ENCODE data around the gene VWA8.
A peak's percentile ranks its signal among the peaks of the same experiment; 100 is the strongest.
"Not testable (repeated sequence)": the region's sequence is repeated elsewhere in the genome, so short reads cannot be mapped to it uniquely, and the experiment has no call there.

VWA8 gene

GRCh38 chr13:41542281-41542680 is 418.6 kb downstream of the VWA8 start:
- H3K4me3 Mint-ChIP-seq = no peak overlapping the region
- peaks cover 9% of the 10 kb centered on the region for H3K4me1 Mint-ChIP-seq
- ATAC-seq (no peak), DNase-seq (ENCODE audit: low spot score in 2 of 2) (no peak)
- no peaks in the 10 kb centered on the region for H3K9me3 Mint-ChIP-seq
- no peaks in the 10 kb centered on the region for H3K36me3 Mint-ChIP-seq
- H3K27ac Mint-ChIP-seq = no peak overlapping the region

GRCh38 chr13:41541142-41541938 is 419.6 kb downstream of the VWA8 start:
- Mint-ChIP-seq H3K36me3 (no peaks in the 10 kb centered on the region), H3K4me1 (peaks cover 9% of the 10 kb centered on the region), H3K9me3 (no peaks in the 10 kb centered on the region), H3K4me3 (no peak overlapping the region), H3K27ac (no peak overlapping the region)
- ATAC-seq = no peak
- no peak for DNase-seq (ENCODE audit: low spot score in 2 of 2)

- not testable (repeated sequence) for DNase-seq (ENCODE audit: low spot score in 2 of 2); ATAC-seq; H3K27ac Mint-ChIP-seq; H3K36me3 Mint-ChIP-seq; H3K4me3 Mint-ChIP-seq; H3K9me3 Mint-ChIP-seq; H3K4me1 Mint-ChIP-seq
These were observed 420.7 kb downstream of the VWA8 start for GRCh38 chr13:41540240-41540639.

GRCh38 chr13:41533266-41534052 is 427.4 kb downstream of the VWA8 start:
- DNase-seq (ENCODE audit: low spot score in 2 of 2) (no peak), ATAC-seq (no peak)
- Mint-ChIP-seq H3K27ac (no peak overlapping the region), H3K4me1 (no peaks in the 10 kb centered on the region), H3K9me3 (no peaks in the 10 kb centered on the region), H3K4me3 (no peak overlapping the region), H3K36me3 (no peaks in the 10 kb centered on the region)

- Mint-ChIP-seq H3K27ac (peak overlapping the region; percentile 10), H3K9me3 (no peaks in the 10 kb centered on the region), H3K4me1 (no peaks in the 10 kb centered on the region), H3K4me3 (no peak overlapping the region), H3K36me3 (no peaks in the 10 kb centered on the region)
- ATAC-seq (no peak), DNase-seq (ENCODE audit: low spot score in 2 of 2) (peak in 1 of 2 donors; percentile 33)
These were observed 432.9 kb downstream of the VWA8 start for GRCh38 chr13:41528021-41528420.

- H3K36me3 Mint-ChIP-seq = no peaks in the 10 kb centered on the region
- H3K27ac Mint-ChIP-seq = peak overlapping the region; percentile 29
- H3K4me1 Mint-ChIP-seq = no peaks in the 10 kb centered on the region
- DNase-seq (ENCODE audit: low spot score in 2 of 2) (peak in 1 of 2 donors; percentile 44), ATAC-seq (peak; percentile 81)
- H3K9me3 Mint-ChIP-seq = no peaks in the 10 kb centered on the region
- no peak overlapping the region for H3K4me3 Mint-ChIP-seq
These were observed 440.0 kb downstream of the VWA8 start for GRCh38 chr13:41520660-41521630.

- H3K27ac Mint-ChIP-seq = peak overlapping the region; percentile 29
- no peaks in the 10 kb centered on the region for H3K9me3 Mint-ChIP-seq
- ATAC-seq (peak; percentile 75), DNase-seq (ENCODE audit: low spot score in 2 of 2) (peak in 1 of 2 donors; percentile 38)
- no peaks in the 10 kb centered on the region for H3K36me3 Mint-ChIP-seq
- H3K4me1 Mint-ChIP-seq = no peaks in the 10 kb centered on the region
- no peak overlapping the region for H3K4me3 Mint-ChIP-seq
These were observed 440.8 kb downstream of the VWA8 start for GRCh38 chr13:41520016-41520659.
